ENCODE measurements around the gene PLEKHG4B. TPM values are rescaled to one million over a fixed set of nuclear protein-coding genes. Genes with fewer than 3 reads are reported as not detected.
A peak's percentile ranks its signal among the peaks of the same experiment; 100 is the strongest.
"Not testable (repeated sequence)": the region's sequence is repeated elsewhere in the genome, so short reads cannot be mapped to it uniquely, and the experiment has no call there.

Gene PLEKHG4B
- total RNA-seq, 2 donors from 2014 or later, result 0.08 to 0.48 TPM

- H3K27ac ChIP-seq, result peak overlapping the region; percentile 77 to 91
- no peak for TF ChIP-seq CTCF (IDR thresholded peaks at IDR 0.05)
- H3K9me3 ChIP-seq, result no peaks in the 10 kb centered on the region
- H3K27me3 ChIP-seq, result no peaks in the 10 kb centered on the region
- no peak overlapping the region for H3K4me3 ChIP-seq
- no peak for DNase-seq (ENCODE audit: low spot score)
- H3K4me1 ChIP-seq, result peaks cover 0 to 14% of the 10 kb centered on the region in 2 donors
- peaks cover 25% of the 10 kb centered on the region for H3K36me3 ChIP-seq
Observed at GRCh38 chr5:207599-207998, 115.6 kb downstream of the PLEKHG4B start.

GRCh38 chr5:208449-209114 lies 116.6 kb downstream of the PLEKHG4B start:
- Histone ChIP-seq H3K4me1 (peaks cover 0 to 14% of the 10 kb centered on the region in 2 donors), H3K36me3 (peaks cover 24% of the 10 kb centered on the region), H3K27me3 (no peaks in the 10 kb centered on the region), H3K9me3 (no peaks in the 10 kb centered on the region), H3K4me3 (no peak overlapping the region), H3K27ac (peak overlapping the region; percentile 77 to 91)
- DNase-seq (ENCODE audit: low spot score), result no peak
- TF ChIP-seq CTCF (IDR thresholded peaks at IDR 0.05), result no peak

- H3K27me3 ChIP-seq, result no peaks in the 10 kb centered on the region
- no peak overlapping the region for H3K4me3 ChIP-seq
- DNase-seq (ENCODE audit: low spot score), result no peak
- TF ChIP-seq CTCF (IDR thresholded peaks at IDR 0.05), result no peak
- H3K9me3 ChIP-seq, result no peaks in the 10 kb centered on the region
- H3K27ac ChIP-seq, result no peak overlapping the region
- H3K4me1 ChIP-seq, result peaks cover 0 to 5% of the 10 kb centered on the region in 2 donors
- H3K36me3 ChIP-seq, result peaks cover 11% of the 10 kb centered on the region
Observed at GRCh38 chr5:213803-214395, 121.9 kb downstream of the PLEKHG4B start.

GRCh38 chr5:215256-215655 lies 123.3 kb downstream of the PLEKHG4B start:
- H3K4me3 ChIP-seq; H3K27ac ChIP-seq; H3K27me3 ChIP-seq; DNase-seq (ENCODE audit: low spot score); H3K9me3 ChIP-seq; H3K4me1 ChIP-seq: not testable (repeated sequence)
- peaks cover 11% of the 10 kb centered on the region for H3K36me3 ChIP-seq

- not testable (repeated sequence) for H3K27ac ChIP-seq; DNase-seq (ENCODE audit: low spot score); H3K27me3 ChIP-seq; H3K4me3 ChIP-seq; H3K9me3 ChIP-seq
- Histone ChIP-seq H3K4me1 (peaks cover 0 to 12% of the 10 kb centered on the region in 2 donors), H3K36me3 (peaks cover 11% of the 10 kb centered on the region)
Observed at GRCh38 chr5:216076-216475, 124.1 kb downstream of the PLEKHG4B start.

GRCh38 chr5:217494-218456 lies 125.8 kb downstream of the PLEKHG4B start, which contains the start of the genes CCDC127 and SDHA:
CCDC127 (minus strand) TSS chr5:218153; CDS start chr5:216849, 1,304 bp downstream.
SDHA (plus strand) TSS chr5:218320; CDS start chr5:218356, 36 bp downstream.
- Histone ChIP-seq H3K36me3 (peaks cover 11% of the 10 kb centered on the region), H3K27ac (peak within 1 kb of the TSS; percentile 97 to 98), H3K4me3 (peak within 1 kb of the TSS; percentile 95 to 99), H3K4me1 (peaks cover 0 to 25% of the 10 kb centered on the region in 2 donors)
- TF ChIP-seq CTCF (IDR thresholded peaks at IDR 0.05), result peak in 1 of 2 donors; percentile 68
- not testable (repeated sequence) for H3K9me3 ChIP-seq, H3K27me3 ChIP-seq
- peak; percentile 94 for DNase-seq (ENCODE audit: low spot score)

All from right atrium auricular region (tissue), 2 donors.